ENCODE measurements around the gene CELSR1. TPM values are rescaled to one million over a fixed set of nuclear protein-coding genes. Genes with fewer than 3 reads are reported as not detected.

The CELSR1 gene
- total RNA-seq, 1 experiment from 2014 or later, result 14.2 TPM

DNA sequence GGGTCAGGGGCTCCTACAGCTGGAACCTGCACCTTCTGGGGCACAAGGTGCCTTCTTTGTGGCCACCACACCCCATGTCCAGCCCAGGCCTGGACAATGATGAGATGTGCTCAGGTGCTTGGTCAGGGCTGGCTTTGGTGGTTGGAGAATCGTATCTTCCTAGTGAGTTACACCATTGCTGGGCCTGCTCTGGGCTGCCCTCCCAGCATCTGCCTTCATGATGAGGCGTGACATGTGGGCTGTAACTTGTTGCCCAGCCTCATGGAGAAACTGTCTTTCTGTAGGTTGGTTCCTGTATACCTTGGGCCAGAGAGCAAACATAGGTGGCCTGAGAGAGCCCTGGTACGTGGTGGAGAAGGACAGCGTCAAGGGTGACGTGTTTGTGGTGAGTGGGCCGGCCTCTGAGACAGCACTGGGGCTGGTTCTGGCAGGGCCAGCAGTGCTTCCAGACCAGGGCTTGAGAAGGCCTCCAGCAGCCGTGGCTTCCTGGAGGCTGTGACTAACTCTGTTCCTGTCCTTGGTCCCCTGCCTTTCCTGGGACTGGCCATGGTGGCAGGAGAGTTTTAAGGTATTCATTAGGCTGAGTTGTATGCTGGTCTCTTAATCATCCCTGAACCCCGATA is 183.8 kb downstream of the CELSR1 start:
- no peaks in the 10 kb centered on the region for H3K27me3 ChIP-seq (ENCODE audit: low read length)
- no peak overlapping the region for H3K4me3 ChIP-seq (ENCODE audit: low read length)
- no peaks in the 10 kb centered on the region for H4K20me1 ChIP-seq (ENCODE audit: low read length)
- H3K9me3 ChIP-seq (ENCODE audit: low read length), result no peaks in the 10 kb centered on the region
- ATAC-seq (no peak), DNase-seq (no peak)
- H3K4me2 ChIP-seq (ENCODE audit: low read length), result no peak overlapping the region
- H3K79me2 ChIP-seq (ENCODE audit: low read length), result no peaks in the 10 kb centered on the region
- H3K27ac ChIP-seq (ENCODE audit: low read length), result no peak overlapping the region
- H3K9ac ChIP-seq (ENCODE audit: low read length), result no peak overlapping the region; the same call in 1 of the 2 replicates
- no peaks in the 10 kb centered on the region for H3F3A ChIP-seq (ENCODE audit: low read length, unreplicated experiment)
- H2AFZ ChIP-seq (ENCODE audit: low read length), result no peak overlapping the region
- intact Hi-C loops (cut with micrococcal nuclease), result no loop called here
- no TSS peak for BruUV-seq (replicated peaks)
- POLR2A ChIA-PET (ENCODE audit: unreplicated experiment), result no interaction called here
- peaks cover 4% of the 10 kb centered on the region; the same call in 1 of the 2 replicates for H3K4me1 ChIP-seq (ENCODE audit: insufficient read depth, low read length)
- CTCF ChIA-PET, result no interaction called here
- peaks cover 19% of the 10 kb centered on the region for H3K36me3 ChIP-seq (ENCODE audit: low read depth, low read length)
- TF ChIP-seq EZH2 (IDR thresholded peaks at IDR 0.05; ENCODE audit: low read length, unreplicated experiment) (no peak), EZH2phosphoT487 (IDR thresholded peaks at IDR 0.05; ENCODE audit: borderline replicate concordance, low read length) (no peak)
- TF ChIP-seq, protein P1, sequence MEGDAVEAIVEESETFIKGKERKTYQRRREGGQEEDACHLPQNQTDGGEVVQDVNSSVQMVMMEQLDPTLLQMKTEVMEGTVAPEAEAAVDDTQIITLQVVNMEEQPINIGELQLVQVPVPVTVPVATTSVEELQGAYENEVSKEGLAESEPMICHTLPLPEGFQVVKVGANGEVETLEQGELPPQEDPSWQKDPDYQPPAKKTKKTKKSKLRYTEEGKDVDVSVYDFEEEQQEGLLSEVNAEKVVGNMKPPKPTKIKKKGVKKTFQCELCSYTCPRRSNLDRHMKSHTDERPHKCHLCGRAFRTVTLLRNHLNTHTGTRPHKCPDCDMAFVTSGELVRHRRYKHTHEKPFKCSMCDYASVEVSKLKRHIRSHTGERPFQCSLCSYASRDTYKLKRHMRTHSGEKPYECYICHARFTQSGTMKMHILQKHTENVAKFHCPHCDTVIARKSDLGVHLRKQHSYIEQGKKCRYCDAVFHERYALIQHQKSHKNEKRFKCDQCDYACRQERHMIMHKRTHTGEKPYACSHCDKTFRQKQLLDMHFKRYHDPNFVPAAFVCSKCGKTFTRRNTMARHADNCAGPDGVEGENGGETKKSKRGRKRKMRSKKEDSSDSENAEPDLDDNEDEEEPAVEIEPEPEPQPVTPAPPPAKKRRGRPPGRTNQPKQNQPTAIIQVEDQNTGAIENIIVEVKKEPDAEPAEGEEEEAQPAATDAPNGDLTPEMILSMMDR (conservative IDR thresholded peaks at IDR 0.05; ENCODE audit: low read depth, low read length), result no peak
- H3K9me2 ChIP-seq (replicated peaks; ENCODE audit: low read length), result no peaks in the 10 kb centered on the region

DNA sequence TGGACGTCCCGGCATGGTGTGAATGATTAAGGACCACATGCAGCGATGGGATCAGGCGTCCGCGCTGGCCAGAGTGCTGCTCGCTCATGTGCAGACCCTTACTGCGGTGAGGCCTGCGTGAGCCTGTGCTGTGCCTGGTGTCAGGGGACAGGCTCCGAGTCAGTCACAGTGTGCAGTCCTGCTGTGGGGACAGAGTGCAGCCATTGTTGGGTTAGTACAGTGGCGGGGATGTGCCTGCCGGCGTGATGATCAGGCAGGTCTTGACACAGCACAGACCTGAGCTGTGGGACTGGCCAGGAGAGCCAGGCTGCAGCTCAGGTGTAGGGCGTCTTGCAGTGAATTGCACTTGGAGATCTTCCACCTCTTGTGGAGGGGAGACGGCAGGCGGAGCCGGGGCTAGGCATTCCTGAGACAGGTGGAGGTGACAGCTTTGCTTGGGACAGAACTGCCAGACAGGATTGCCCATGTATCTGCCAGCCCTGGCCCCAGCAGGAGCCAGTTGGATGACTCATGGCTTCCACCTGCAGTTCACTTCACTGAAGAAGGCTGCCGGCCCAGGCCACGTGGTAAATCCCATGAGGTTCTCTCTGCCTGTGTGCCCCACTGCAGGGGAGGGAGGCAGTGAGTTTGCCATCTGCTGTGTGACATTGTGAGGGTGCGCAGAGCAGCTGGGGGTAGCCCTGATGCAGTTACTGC is 184.6 kb downstream of the CELSR1 start:
- Histone ChIP-seq H3K4me3 (ENCODE audit: low read length) (no peak overlapping the region), H2AFZ (ENCODE audit: low read length) (no peak overlapping the region), H3K27ac (ENCODE audit: low read length) (no peak overlapping the region), H3K27me3 (ENCODE audit: low read length) (no peaks in the 10 kb centered on the region), H3F3A (ENCODE audit: low read length, unreplicated experiment) (no peaks in the 10 kb centered on the region), H3K4me1 (ENCODE audit: insufficient read depth, low read length) (peaks cover 4% of the 10 kb centered on the region; the same call in 1 of the 2 replicates), H3K36me3 (ENCODE audit: low read depth, low read length) (peaks cover 19% of the 10 kb centered on the region), H3K79me2 (ENCODE audit: low read length) (no peaks in the 10 kb centered on the region), H3K4me2 (ENCODE audit: low read length) (no peak overlapping the region), H3K9me3 (ENCODE audit: low read length) (no peaks in the 10 kb centered on the region), H4K20me1 (ENCODE audit: low read length) (no peaks in the 10 kb centered on the region), H3K9me2 (replicated peaks; ENCODE audit: low read length) (no peaks in the 10 kb centered on the region), H3K9ac (ENCODE audit: low read length) (no peak overlapping the region; the same call in 1 of the 2 replicates)
- peak; percentile 80 for ATAC-seq
- BruUV-seq (replicated peaks), result no TSS peak
- DNase-seq, result peak; percentile 67
- CTCF ChIA-PET, result no interaction called here
- POLR2A ChIA-PET (ENCODE audit: unreplicated experiment), result no interaction called here
- TF ChIP-seq EZH2phosphoT487 (IDR thresholded peaks at IDR 0.05; ENCODE audit: borderline replicate concordance, low read length), result no peak
- TF ChIP-seq, protein P1 (conservative IDR thresholded peaks at IDR 0.05; ENCODE audit: low read depth, low read length), result no peak
- no peak for TF ChIP-seq EZH2 (IDR thresholded peaks at IDR 0.05; ENCODE audit: low read length, unreplicated experiment)
- intact Hi-C loops (cut with micrococcal nuclease), result no loop called here

DNA sequence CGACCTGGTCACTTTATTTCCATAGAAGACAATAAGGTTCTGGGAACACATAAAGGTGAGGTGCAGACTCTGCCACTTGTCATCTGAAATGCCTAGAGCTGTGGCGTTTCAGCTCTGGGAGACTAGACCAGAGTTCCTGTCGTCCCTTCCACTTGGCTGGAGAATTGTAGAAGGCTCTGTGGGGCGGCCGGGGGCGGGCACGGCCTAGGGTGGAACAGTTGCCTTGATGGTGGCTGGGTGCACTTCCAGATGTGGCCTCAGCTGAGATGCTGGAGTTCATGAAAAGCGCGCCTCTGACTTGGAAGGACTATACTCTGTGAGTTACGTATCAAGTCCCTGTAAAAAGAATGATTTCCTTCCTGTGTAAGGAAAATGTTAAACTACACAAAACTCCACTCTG is 185.1 kb downstream of the CELSR1 start:
- CTCF ChIA-PET, result no interaction called here
- no peaks in the 10 kb centered on the region for H3K27me3 ChIP-seq (ENCODE audit: low read length)
- intact Hi-C loops (cut with micrococcal nuclease), result no loop called here

More for the DNA sequence above, 185.1 kb downstream of the CELSR1 start:
- Histone ChIP-seq H3K4me3 (ENCODE audit: low read length) (no peak overlapping the region), H3K9me2 (replicated peaks; ENCODE audit: low read length) (no peaks in the 10 kb centered on the region), H3F3A (ENCODE audit: low read length, unreplicated experiment) (no peaks in the 10 kb centered on the region), H3K4me1 (ENCODE audit: insufficient read depth, low read length) (peaks cover 4% of the 10 kb centered on the region; the same call in 1 of the 2 replicates), H3K27ac (ENCODE audit: low read length) (no peak overlapping the region), H3K9me3 (ENCODE audit: low read length) (no peaks in the 10 kb centered on the region), H3K79me2 (ENCODE audit: low read length) (no peaks in the 10 kb centered on the region), H3K4me2 (ENCODE audit: low read length) (no peak overlapping the region), H3K9ac (ENCODE audit: low read length) (no peak overlapping the region), H4K20me1 (ENCODE audit: low read length) (no peaks in the 10 kb centered on the region), H2AFZ (ENCODE audit: low read length) (no peak overlapping the region), H3K36me3 (ENCODE audit: low read depth, low read length) (peaks cover 19% of the 10 kb centered on the region)
- no peak for ATAC-seq
- no peak for TF ChIP-seq EZH2phosphoT487 (IDR thresholded peaks at IDR 0.05; ENCODE audit: borderline replicate concordance, low read length)
- TF ChIP-seq, protein P1 (conservative IDR thresholded peaks at IDR 0.05; ENCODE audit: low read depth, low read length), result no peak
- no peak for TF ChIP-seq EZH2 (IDR thresholded peaks at IDR 0.05; ENCODE audit: low read length, unreplicated experiment)
- no peak for DNase-seq
- POLR2A ChIA-PET (ENCODE audit: unreplicated experiment), result no interaction called here
- BruUV-seq (replicated peaks), result no TSS peak

Measured in PC-3 (cell line).